DND-41 (cell line): ENCODE measurements around the gene C11orf71.

Source experiments
- CTCF ChIP-seq: IDR thresholded peaks from 2 replicates; pipeline ENCODE4 v1.5.1; 2012; ENCODE audit warnings: borderline replicate concordance, low read length, moderate library complexity, mild to moderate bottlenecking; ENCODE audit not compliant: poor library complexity, severe bottlenecking; ENCODE audit errors: extremely low read depth
- EZH2 ChIP-seq: IDR thresholded peaks from 3 replicates; pipeline ENCODE4 v1.6.1; 2012; ENCODE audit warnings: borderline replicate concordance, low read depth, mild to moderate bottlenecking, moderate library complexity, low read length, inconsistent platforms; ENCODE audit not compliant: severe bottlenecking

- no peak for TF ChIP-seq EZH2
- no peak for TF ChIP-seq CTCF
Observed at GRCh38 chr11:114412946-114413345, 12.6 kb upstream of the C11orf71 start.
